GM21619 (cell line): Measurements from ENCODE around the gene EHBP1L1.
"Not testable (repeated sequence)": the region's sequence is repeated elsewhere in the genome, so short reads cannot be mapped to it uniquely, and the experiment has no call there.

Experiments used
- ATAC-seq: cut with Tn5 transposase; IDR thresholded peaks from one replicate; pipeline ENCODE4 v1.9.1; 2021; ENCODE audit not compliant: unreplicated experiment

Gene EHBP1L1

DNA sequence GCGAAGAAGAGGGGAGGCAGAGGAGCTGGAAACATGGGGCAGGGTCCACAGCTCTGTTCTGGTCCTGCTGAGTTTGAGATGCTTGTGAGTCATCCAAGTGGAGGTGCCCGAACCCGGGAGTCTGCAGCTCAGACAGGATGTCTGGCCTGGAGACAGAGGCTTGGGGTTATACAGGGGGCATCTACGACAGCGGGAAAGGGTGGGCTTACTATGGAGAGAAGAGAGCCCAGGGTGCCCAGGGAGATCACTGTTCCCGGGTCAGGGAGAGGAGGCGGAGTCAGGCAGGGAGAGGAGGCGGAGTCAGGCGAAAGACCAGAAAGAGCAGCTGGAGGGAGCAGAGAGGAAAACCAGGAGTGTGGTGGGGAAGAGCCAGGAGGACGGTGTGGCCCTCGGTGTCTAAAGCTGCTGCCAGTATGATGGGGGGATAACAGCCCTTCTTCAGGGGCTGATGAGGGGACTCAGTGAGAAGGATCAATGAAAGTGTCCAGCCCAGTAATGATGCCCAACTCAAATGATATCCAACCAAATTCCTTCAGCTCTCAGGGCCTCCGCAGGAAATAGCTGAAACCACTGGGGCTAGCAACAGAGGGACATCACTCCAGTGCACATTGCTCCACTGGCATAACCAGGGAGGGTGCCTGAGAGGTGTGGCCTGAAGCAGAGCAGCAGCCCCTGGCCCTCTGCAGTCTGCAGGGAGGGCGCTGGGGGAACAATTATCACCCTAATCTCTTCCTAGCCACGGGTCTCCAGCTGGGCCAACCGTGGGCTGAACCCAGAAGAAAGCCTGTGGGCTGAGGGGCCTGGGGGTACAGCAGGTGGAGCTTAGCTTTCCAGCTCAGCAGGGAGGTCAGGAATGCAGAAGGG, 15.1 kb upstream of the EHBP1L1 start:
- no peak for ATAC-seq

DNA sequence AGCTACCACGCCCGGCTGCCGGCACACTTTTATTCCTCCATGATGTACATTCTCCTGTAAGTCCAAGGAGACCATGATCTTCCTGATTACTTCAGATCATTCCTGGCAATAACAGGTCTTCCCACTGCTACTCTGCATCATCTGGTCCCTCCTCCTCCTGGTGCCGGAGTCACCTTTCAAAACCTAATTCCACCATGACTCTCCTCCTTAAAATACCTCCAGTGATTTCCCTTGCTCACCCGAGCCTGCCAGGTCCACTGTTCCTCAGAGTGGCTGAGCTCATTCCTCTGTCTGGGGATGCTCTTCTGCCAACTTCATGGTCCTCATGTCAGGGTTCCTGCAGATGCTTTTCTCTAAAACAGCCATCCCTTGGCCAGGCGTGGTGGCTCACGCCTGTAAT, 13.8 kb upstream of the EHBP1L1 start:
- no peak for ATAC-seq

- no peak for ATAC-seq
These were observed 13.1 kb upstream of the EHBP1L1 start for GRCh38 chr11:65562788-65563187.

- no peak for ATAC-seq
These were observed 12.3 kb upstream of the EHBP1L1 start for GRCh38 chr11:65563601-65564000.

DNA sequence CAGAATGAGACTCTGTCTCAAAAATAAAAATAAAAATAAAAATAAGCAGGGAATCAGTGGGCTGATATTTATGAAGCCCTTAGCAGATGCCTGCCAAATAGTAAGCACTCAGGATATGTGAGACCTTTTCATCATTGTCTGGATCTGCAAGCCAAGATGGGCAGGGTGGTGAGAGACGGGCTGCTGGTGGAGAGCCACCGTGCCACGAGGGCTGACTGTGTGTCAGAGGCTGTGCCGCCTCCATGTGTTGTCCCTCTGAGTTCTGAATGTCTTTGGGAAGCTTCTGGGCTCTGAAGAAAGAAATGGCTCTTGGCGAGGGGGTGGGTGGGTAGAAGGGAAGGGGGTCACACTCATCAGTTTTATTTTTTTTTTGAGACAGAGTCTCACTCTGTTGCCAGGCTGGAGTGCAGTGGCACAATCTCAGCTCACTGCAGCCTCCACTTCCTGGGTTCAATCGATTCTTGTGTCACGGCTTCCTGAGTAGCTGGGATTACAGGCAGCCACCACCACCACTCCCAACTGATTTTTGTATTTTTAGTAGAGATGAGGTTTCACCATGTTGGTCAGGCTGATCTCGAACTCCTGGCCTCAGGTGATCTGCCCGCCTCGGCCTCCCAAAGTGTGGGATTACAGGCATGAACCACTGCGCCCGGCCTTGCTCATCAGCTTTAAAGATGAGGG, 10.8 kb upstream of the EHBP1L1 start:
- not testable (repeated sequence) for ATAC-seq

DNA sequence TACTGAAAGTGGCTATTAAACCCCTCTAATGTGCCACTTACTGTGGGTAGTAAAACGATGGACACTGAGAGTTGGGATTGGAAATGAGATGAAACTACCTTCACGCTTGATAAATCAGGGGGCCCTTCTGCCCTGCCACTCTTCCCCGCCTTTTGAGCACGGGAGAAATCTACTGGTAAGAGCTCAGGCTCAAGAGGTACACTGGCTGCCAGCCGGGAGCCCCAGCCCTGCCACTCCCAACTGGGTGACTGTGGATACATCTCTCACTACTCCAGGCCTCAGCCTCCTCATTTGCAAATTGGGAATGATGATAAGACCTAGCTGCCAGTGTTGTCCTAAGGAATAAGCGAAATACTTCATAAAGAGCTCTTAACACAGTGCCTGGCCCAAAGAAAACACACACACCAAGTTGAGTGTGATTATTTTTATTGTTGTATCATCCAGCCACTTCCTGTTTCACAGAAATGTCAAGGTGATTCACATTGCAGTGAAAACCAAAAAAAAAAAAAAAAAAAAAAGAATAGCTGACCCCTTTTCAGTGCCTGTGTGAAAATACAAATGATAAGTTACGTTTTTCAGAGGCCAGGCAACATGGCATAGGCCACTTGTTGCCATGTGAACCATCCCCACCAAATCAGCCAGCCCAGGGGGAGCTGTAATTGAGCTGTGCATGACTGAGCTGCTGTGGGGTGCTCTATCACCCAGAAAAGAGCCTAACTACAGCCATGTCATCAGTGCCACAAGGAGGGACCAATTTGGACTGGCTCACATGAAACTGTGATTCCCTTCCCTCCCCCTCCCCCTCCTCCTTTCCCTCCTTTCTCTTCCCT, 10.0 kb upstream of the EHBP1L1 start:
- ATAC-seq = no peak

DNA sequence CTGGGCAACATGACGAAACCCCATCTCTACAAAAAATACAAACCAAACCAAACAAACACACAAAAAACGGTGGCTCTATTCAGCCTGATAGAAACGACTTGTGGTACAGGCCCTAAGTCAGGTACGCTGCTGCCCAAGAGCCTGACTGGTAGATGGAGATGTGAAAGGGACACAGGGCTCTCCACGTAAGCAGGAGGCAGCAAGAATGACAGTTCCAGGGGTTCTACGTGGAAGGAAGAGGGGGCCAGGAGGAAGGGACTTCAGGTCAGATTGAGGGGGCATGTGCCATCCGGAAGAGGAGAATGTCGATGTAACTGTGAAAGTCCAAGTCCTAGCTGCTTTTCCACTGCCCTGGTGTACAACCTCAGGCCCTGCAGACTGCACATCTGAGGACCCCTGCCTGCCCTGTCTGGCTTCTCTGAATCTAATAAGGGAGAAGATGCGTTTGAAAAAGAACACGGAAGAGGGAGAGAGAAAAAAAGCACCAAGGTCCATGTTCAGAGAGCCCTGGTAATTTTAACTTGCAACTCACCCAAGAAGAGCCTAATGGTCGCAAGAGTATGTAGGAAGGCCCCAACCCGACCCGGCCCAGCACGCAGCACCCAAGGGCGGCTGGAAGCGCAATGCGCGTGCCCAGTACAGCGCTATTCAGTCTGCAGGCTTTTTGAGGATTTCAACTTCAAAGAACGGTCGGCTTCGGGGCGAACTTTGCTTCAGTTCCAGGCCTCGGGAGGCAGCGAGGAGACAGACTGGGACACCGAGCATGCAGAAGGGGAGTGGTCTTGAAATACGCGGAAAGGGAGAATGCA, 6.5 kb upstream of the EHBP1L1 start:
- peak; percentile 0 for ATAC-seq

DNA sequence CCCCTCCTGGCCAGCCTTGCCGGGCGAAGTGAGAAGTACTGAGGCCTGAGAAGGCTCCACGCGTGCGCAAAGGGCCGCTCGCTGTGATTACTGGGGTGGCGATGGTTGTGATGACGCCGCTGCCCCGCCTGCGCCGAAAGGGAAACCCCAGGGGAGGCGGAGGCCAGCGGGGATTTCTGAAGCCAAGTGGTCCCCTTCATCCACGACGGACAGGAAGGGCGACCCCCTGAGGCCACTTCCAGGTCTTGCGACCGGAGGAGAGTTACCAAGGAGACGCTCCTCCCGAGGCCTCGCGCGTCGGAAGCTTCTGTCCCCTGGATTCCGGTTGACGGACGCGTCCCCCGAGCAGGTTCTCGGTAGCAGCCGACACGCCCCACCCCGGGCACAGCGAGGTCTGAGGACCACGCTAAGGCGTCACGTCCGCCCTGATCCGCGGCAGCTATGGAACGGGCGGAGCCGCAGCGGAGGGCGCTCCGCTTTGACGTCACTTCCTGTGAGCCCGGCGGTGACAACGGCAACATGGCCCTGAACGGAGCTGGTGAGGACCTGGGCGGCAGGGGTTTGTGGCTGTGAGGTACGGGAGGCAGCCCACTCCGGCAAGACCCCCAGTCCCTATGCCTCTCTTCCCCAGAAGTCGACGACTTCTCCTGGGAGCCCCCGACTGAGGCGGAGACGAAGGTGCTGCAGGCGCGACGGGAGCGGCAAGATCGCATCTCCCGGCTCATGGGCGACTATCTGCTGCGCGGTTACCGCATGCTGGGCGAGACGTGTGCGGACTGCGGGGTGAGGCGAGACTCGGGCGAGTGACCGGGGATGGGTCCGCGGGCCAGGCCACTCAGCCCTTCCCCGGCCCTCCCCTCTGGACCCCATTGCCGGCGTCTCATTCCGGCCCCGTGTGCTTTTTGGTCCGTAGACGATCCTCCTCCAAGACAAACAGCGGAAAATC, 5.6 kb upstream of the EHBP1L1 start, which contains the start of gene ZNRD2:
TSS of gene ZNRD2 (plus strand) at position 505 of the 946 bp plus-strand sequence. CDS start at position 520, 15 bp downstream.
- ATAC-seq = peak; percentile 52

- ATAC-seq = no peak
These were observed 4.4 kb upstream of the EHBP1L1 start for GRCh38 chr11:65571420-65571819.

DNA sequence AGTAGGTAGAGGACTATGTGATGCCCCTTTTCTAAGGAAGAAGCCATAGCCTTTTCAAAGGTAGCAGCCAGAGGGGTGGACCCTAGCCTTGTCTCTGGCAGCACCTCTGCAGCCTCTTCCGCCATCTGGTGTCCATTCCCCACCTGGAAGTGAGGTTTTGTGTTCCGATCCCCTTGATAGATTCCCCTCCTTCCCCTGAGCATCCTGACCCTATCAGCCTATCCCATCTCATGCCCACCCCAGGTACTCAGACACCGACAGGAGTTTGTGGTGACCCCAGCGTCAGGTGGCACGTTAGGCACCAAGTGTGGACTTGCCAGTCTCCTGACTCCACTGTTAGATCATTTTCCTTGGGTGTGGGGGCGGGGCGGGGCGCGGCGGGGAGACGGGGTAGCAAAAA, 3.9 kb upstream of the EHBP1L1 start:
- no peak for ATAC-seq

GRCh38 chr11:65572356-65573051, 3.3 kb upstream of the EHBP1L1 start, which contains the start of gene FAM89B:
Gene FAM89B, plus strand, starts transcription at chr11:65572538. Its CDS starts 132 bp downstream, at chr11:65572670.
- ATAC-seq = no peak

GRCh38 chr11:65573391-65574079, 2.3 kb upstream of the EHBP1L1 start:
- ATAC-seq = no peak

- peak; percentile 23 for ATAC-seq
These were observed 1.6 kb upstream of the EHBP1L1 start for GRCh38 chr11:65574109-65574810.

GRCh38 chr11:65574811-65575567, 864 bp upstream of the EHBP1L1 start:
- no peak for ATAC-seq

- no peak for ATAC-seq
These were observed 496 bp downstream of the EHBP1L1 start for GRCh38 chr11:65576232-65576866.
